GM12878 (cell line): ENCODE results near the gene RPS10. TPM values are rescaled to one million over a fixed set of nuclear protein-coding genes. Genes with fewer than 3 reads are reported as not detected.

Source experiments
- ATAC-seq: fragments of 200-7000 bp; cut with Tn5 transposase; 3 replicates; pipeline ENCODE4 v1.9.1; 2020; ENCODE audit warnings: mild to moderate bottlenecking, moderate library complexity
- BruUV-seq: library from RNA; stranded (reverse); fragments of 400-500 nt; replicated peaks from 2 replicates; lab custom pipeline; 2021; lab: Mats Ljungman, UMichigan
- CTCF ChIA-PET: fragments of 300-600 bp; sonication (Branson Sonifier 250); formaldehyde crosslinking; extraction: SDS; loops from one replicate; lab custom pipeline; 2021; ENCODE audit warnings: inconsistent platforms; lab: Yijun Ruan, JAX
- POLR2A ChIA-PET: fragments of 350-600 bp; formaldehyde crosslinking; extraction: SDS; loops from one replicate; lab custom pipeline; 2021; ENCODE audit warnings: inconsistent platforms; lab: Charles Lee
- RAD21 ChIA-PET: fragments of 300-600 bp; sonication (Branson Sonifier 250); formaldehyde crosslinking; loops from one replicate; lab custom pipeline; 2023; ENCODE audit warnings: antibody characterized with exemption; ENCODE audit not compliant: unreplicated experiment; lab: Charles Lee
- SMC1A ChIA-PET: fragments of 300-600 bp; sonication (Branson Sonifier 250); formaldehyde crosslinking; loops from one replicate; lab custom pipeline; 2023; ENCODE audit not compliant: unreplicated experiment, uncharacterized antibody; lab: Charles Lee
- DNase-seq: peaks from one replicate; pipeline ENCODE4 v3.0.0-alpha.2; 2011; ENCODE audit warnings: low read depth, low spot score
- FAIRE-seq: peaks from 3 replicates; lab custom pipeline; 2011; peaks lifted over from hg19 to GRCh38; lab: Jason Lieb, UNC
- H2AFZ ChIP-seq: 2 replicates; pipeline ENCODE4 v1.6.0; 2011; ENCODE audit warnings: low read depth, low read length, control low read depth; ENCODE audit not compliant: control insufficient read depth
- H3K27ac ChIP-seq: 2 replicates; pipeline ENCODE4 v1.5.1; 2011; ENCODE audit warnings: control low read depth; ENCODE audit not compliant: control insufficient read depth, insufficient read depth
- H3K27me3 ChIP-seq, 2 experiments: replicated peaks in 1 of 2; 2 replicates each; pipeline versions ENCODE4 v1.6.0 to v1.6.1; 2011; ENCODE audit warnings: low read length in 1 of 2; ENCODE audit not compliant: control insufficient read depth in 2 of 2, insufficient read depth in 2 of 2
- H3K36me3 ChIP-seq, 2 experiments: 2 replicates each; pipeline ENCODE4 v1.5.1; 2011; ENCODE audit warnings: low read length in 1 of 2; ENCODE audit not compliant: control insufficient read depth in 2 of 2, insufficient read depth in 2 of 2
- H3K4me1 ChIP-seq: 2 replicates; pipeline ENCODE4 v1.6.1; 2011; ENCODE audit warnings: mild to moderate bottlenecking, low read length, moderate library complexity, mixed read lengths; ENCODE audit not compliant: control insufficient read depth, insufficient read depth
- H3K4me2 ChIP-seq: 2 replicates; pipeline ENCODE4 v1.6.0; 2011; ENCODE audit warnings: control low read depth; ENCODE audit not compliant: control insufficient read depth, insufficient read depth
- H3K4me3 ChIP-seq: fragments of 200-600 bp; sonication (generic); 2 replicates; pipeline ENCODE4 v1.5.1; 2016
- H3K79me2 ChIP-seq: 2 replicates; pipeline ENCODE4 v1.6.0; 2011; ENCODE audit warnings: low read length; ENCODE audit not compliant: control insufficient read depth, insufficient read depth
- H3K9ac ChIP-seq: 2 replicates; pipeline ENCODE4 v1.8.0; 2011; ENCODE audit warnings: low read length, control low read depth, mixed read lengths; ENCODE audit not compliant: control insufficient read depth, insufficient read depth
- H3K9me3 ChIP-seq: replicated peaks from 3 replicates; pipeline ENCODE4 v1.5.1; 2011; ENCODE audit warnings: mild to moderate bottlenecking, low read length; ENCODE audit not compliant: control insufficient read depth, insufficient read depth
- H4K20me1 ChIP-seq: 2 replicates; pipeline ENCODE4 v1.6.0; 2011; ENCODE audit not compliant: control insufficient read depth, insufficient read depth
- BHLHE40 ChIP-seq, 2 experiments: fragments of 450-650 bp in 1 of 2; IDR thresholded peaks; 2 replicates each; pipeline ENCODE4 v1.6.1; 2011 to 2017; ENCODE audit warnings: low read depth in 2 of 2, borderline replicate concordance in 1 of 2, improper control_type of control experiment in 1 of 2, low read length in 1 of 2, mild to moderate bottlenecking in 1 of 2
- CHD1 ChIP-seq: IDR thresholded peaks from 2 replicates; pipeline ENCODE4 v1.6.1; 2012; ENCODE audit warnings: low read depth, low read length, improper control_type of control experiment
- CHD2 ChIP-seq: IDR thresholded peaks from 2 replicates; pipeline ENCODE4 v1.6.1; 2011; ENCODE audit warnings: low read depth, low read length, improper control_type of control experiment, borderline replicate concordance
- CHD4 ChIP-seq: fragments of 200-600 bp; sonication (generic); IDR thresholded peaks from 2 replicates; pipeline ENCODE4 v1.6.1; 2016; ENCODE audit warnings: mild to moderate bottlenecking
- DPF2 ChIP-seq: fragments of 450-650 bp; IDR thresholded peaks from 2 replicates; pipeline ENCODE4 v1.6.1; 2017; ENCODE audit warnings: mild to moderate bottlenecking
- HDAC6 ChIP-seq: fragments of 200-600 bp; sonication (generic); IDR thresholded peaks from one replicate; pipeline ENCODE4 v1.8.0; 2017; ENCODE audit warnings: antibody characterized with exemption; ENCODE audit not compliant: unreplicated experiment
- HDGF ChIP-seq: fragments of 450-650 bp; IDR thresholded peaks from 2 replicates; pipeline ENCODE4 v1.6.1; 2016; ENCODE audit warnings: antibody characterized with exemption
- JUND ChIP-seq: IDR thresholded peaks from 2 replicates; pipeline ENCODE4 v1.6.1; 2012; ENCODE audit warnings: low read depth, mild to moderate bottlenecking, low read length, improper control_type of control experiment, moderate library complexity
- MTA2 ChIP-seq: fragments of 450-650 bp; IDR thresholded peaks from 2 replicates; pipeline ENCODE4 v1.6.1; 2016; ENCODE audit warnings: low read depth, mild to moderate bottlenecking, moderate library complexity
- NFIC ChIP-seq: IDR thresholded peaks from 2 replicates; pipeline ENCODE4 v1.6.1; 2012; ENCODE audit warnings: low read depth, mild to moderate bottlenecking, inconsistent platforms, low read length, moderate library complexity
- NFXL1 ChIP-seq: fragments of 450-650 bp; IDR thresholded peaks from 2 replicates; pipeline ENCODE4 v1.6.1; 2017; ENCODE audit warnings: antibody characterized with exemption, mild to moderate bottlenecking, borderline replicate concordance
- PAX8 ChIP-seq: fragments of 450-650 bp; IDR thresholded peaks from 2 replicates; pipeline ENCODE4 v1.6.1; 2017; ENCODE audit warnings: mild to moderate bottlenecking, moderate library complexity
- SP1 ChIP-seq: IDR thresholded peaks from one replicate; pipeline ENCODE4 v1.6.1; 2011; ENCODE audit warnings: low read depth, low read length
- SREBF2 ChIP-seq: IDR thresholded peaks from 2 replicates; pipeline ENCODE4 v1.6.1; 2012; ENCODE audit warnings: mild to moderate bottlenecking, low read length
- WRNIP1 ChIP-seq: IDR thresholded peaks from 2 replicates; pipeline ENCODE4 v1.6.1; 2011; ENCODE audit warnings: low read depth, low read length, improper control_type of control experiment, borderline replicate concordance
- WGBS: methylation state at CpG from one replicate; pipeline ENCODE4 v1.1.6; 2016; ENCODE audit warnings: low lambda C conversion rate; ENCODE audit not compliant: insufficient replicate concordance, insufficient coverage; ENCODE audit errors: missing lambda C conversion rate; 5-methylcytosine and 5-hydroxymethylcytosine counted together
- in situ Hi-C: fragments of 300-500 bp; cut with MboI; formaldehyde crosslinking; loops from 9 replicates; pipeline ENCODE4 v1.14.3; 2018; ENCODE audit warnings: mixed read lengths
- intact Hi-C: fragments of 100-400 bp; cut with micrococcal nuclease; formaldehyde crosslinking; loops from one replicate; pipeline ENCODE4 v1.14.2; 2022; ENCODE audit not compliant: unreplicated experiment
- polyA plus RNA-seq, 11 experiments: library from polyadenylated mRNA; depleted of rRNA in 4 of 11; unstranded in 6 of 11; stranded (reverse) in 5 of 11; fragments of >200 nt; fragmentation: Nextera tagmentation in 4 of 11; fragmentation: Illumina TruSeq in 1 of 11; extraction: Ambion mirVana in 4 of 11; extraction: Trizol in 1 of 11; gene quantifications; 1 replicate in 1 of 11; 2 replicates in 10 of 11; pipeline versions ENCODE4 v1.2.1 to v1.2.3, GENCODE V29; 2011 to 2016; ENCODE audit warnings: inconsistent platforms in 2 of 11, missing spikeins in 2 of 11, low read depth in 1 of 11
- total RNA-seq, 4 experiments: library from RNA; depleted of rRNA in 3 of 4; stranded (reverse); fragments of >200 nt in 3 of 4; fragmentation: Illumina TruSeq in 1 of 4; extraction: Trizol in 1 of 4; gene quantifications; 2 replicates each; pipeline versions ENCODE4 v1.2.1 to v1.2.3, GENCODE V29; 2013 to 2021
- TF ChIP-seq, protein P1 (sequence below): fragments of 450-650 bp; IDR thresholded peaks from 2 replicates; pipeline ENCODE4 v1.6.1; 2018; ENCODE audit warnings: mild to moderate bottlenecking, low read depth, moderate library complexity; ENCODE audit not compliant: partially characterized antibody
- TF ChIP-seq, protein P2 (sequence below): IDR thresholded peaks from 2 replicates; pipeline ENCODE4 v1.6.1; 2011; ENCODE audit warnings: borderline replicate concordance, low read depth, mild to moderate bottlenecking, moderate library complexity, mixed read lengths, low read length; ENCODE audit not compliant: insufficient read depth; ENCODE audit errors: extremely low read length

The RPS10 gene
- total and polyA plus RNA-seq, 10 of the 15 experiments (the other 5 are each of a cell fraction or from before 2014, with no cell fraction given) = 1,546 to 3,970 (median 2,813) TPM

DNA sequence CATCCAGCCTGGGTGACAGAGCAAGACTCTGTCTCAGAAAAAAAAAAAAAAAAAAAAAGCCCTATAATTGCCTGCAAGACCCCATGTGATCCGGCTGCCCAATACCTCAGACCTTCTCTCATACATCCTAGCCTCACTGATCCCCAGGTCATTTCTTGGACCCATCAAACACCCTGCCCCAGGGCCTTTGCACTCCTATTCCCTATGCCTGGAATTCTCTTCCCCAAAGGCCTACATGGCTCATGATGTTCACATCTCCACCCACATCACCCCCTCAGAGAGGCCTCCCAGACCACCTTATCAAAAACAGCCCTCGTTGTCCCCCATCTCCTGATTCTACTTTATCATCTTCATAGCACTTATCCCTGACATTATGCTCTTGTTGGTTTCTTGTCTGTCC, 48.9 kb upstream of the RPS10 start:
- no peak overlapping the region for H3K4me3 ChIP-seq
- POLR2A ChIA-PET = interaction anchor here (1.1 to 1.4 kb wide), 3 partner anchors 8 to 48 kb away, joined by 3 to 7 read pairs (median 3); no protein-coding TSS in a partner anchor

More for the DNA sequence above, 48.9 kb upstream of the RPS10 start:
- no peak for TF ChIP-seq CHD2
- no peak for TF ChIP-seq CHD1
- TF ChIP-seq DPF2 = no peak
- TF ChIP-seq PAX8 = no peak
- no peak for TF ChIP-seq HDGF
- TF ChIP-seq SREBF2 = no peak
- TF ChIP-seq CHD4 = no peak
- TF ChIP-seq, protein P1, sequence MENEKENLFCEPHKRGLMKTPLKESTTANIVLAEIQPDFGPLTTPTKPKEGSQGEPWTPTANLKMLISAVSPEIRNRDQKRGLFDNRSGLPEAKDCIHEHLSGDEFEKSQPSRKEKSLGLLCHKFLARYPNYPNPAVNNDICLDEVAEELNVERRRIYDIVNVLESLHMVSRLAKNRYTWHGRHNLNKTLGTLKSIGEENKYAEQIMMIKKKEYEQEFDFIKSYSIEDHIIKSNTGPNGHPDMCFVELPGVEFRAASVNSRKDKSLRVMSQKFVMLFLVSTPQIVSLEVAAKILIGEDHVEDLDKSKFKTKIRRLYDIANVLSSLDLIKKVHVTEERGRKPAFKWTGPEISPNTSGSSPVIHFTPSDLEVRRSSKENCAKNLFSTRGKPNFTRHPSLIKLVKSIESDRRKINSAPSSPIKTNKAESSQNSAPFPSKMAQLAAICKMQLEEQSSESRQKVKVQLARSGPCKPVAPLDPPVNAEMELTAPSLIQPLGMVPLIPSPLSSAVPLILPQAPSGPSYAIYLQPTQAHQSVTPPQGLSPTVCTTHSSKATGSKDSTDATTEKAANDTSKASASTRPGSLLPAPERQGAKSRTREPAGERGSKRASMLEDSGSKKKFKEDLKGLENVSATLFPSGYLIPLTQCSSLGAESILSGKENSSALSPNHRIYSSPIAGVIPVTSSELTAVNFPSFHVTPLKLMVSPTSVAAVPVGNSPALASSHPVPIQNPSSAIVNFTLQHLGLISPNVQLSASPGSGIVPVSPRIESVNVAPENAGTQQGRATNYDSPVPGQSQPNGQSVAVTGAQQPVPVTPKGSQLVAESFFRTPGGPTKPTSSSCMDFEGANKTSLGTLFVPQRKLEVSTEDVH = no peak
- TF ChIP-seq, protein P2, sequence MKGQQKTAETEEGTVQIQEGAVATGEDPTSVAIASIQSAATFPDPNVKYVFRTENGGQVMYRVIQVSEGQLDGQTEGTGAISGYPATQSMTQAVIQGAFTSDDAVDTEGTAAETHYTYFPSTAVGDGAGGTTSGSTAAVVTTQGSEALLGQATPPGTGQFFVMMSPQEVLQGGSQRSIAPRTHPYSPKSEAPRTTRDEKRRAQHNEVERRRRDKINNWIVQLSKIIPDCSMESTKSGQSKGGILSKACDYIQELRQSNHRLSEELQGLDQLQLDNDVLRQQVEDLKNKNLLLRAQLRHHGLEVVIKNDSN = no peak
- no peak for TF ChIP-seq NFIC
- no peak for TF ChIP-seq NFXL1
- TF ChIP-seq BHLHE40 (IDR thresholded peaks at IDR 0.05; ENCODE audit: borderline replicate concordance in 1 of 2, low read depth in 2 of 2, low read length in 1 of 2) = no peak
- TF ChIP-seq SP1 = no peak
- TF ChIP-seq WRNIP1 = no peak
- TF ChIP-seq JUND = no peak
- TF ChIP-seq HDAC6 = no peak
- no peak for TF ChIP-seq MTA2
- no peak for ATAC-seq
- Histone ChIP-seq H3K9me3 (no peaks in the 10 kb centered on the region), H3K4me2 (no peak overlapping the region), H3K27ac (no peak overlapping the region), H3K4me1 (no peaks in the 10 kb centered on the region), H2AFZ (no peak overlapping the region), H4K20me1 (no peaks in the 10 kb centered on the region), H3K36me3 (no peaks in the 10 kb centered on the region), H3K79me2 (no peaks in the 10 kb centered on the region), H3K9ac (no peak overlapping the region), H3K27me3 (no peaks in the 10 kb centered on the region)
- FAIRE-seq = no peak
- no TSS peak for BruUV-seq
- DNase-seq = no peak
- WGBS = 41% methylated on average over 2 of the region's 2 CpGs
- SMC1A ChIA-PET = interaction anchor here (0.6 to 2.2 kb wide), 4 partner anchors 8 to 422 kb away, joined by 3 to 11 read pairs (median 4); no protein-coding TSS in a partner anchor
- RAD21 ChIA-PET = interaction anchor here (0.7 to 2.7 kb wide), 4 partner anchors 9 to 996 kb away, joined by 3 to 11 read pairs (median 3); no protein-coding TSS in a partner anchor
- CTCF ChIA-PET = interaction anchor here (0.8 to 2.3 kb wide), 3 partner anchors 12 to 273 kb away, joined by 3 to 9 read pairs (median 5); no protein-coding TSS in a partner anchor
- in situ Hi-C loops (no loop called here), intact Hi-C loops (no loop called here)
